T-cell (primary cell): ENCODE measurements around the gene TMIGD3. TPM values are rescaled to one million over a fixed set of nuclear protein-coding genes. Genes with fewer than 3 reads are reported as not detected.
A peak's percentile ranks its signal among the peaks of the same experiment; 100 is the strongest.

Experiments
- ATAC-seq, 4 experiments: fragments of 200-7000 bp in 3 of 4; fragments of 150-1000 bp in 1 of 4; cut with Tn5 transposase; replicated peaks in 1 of 4; 1 replicate in 3 of 4; 2 replicates in 1 of 4; pipeline ENCODE4 v1.10.0; 2021; ENCODE audit warnings: moderate library complexity in 3 of 4, mild to moderate bottlenecking in 2 of 4, moderate number of reproducible peaks in 1 of 4
- CTCF ChIA-PET, 2 donors: fragments of 300-600 bp; sonication (Branson Sonifier 250); formaldehyde crosslinking; loops; one replicate each; lab custom pipeline; 2022; ENCODE audit warnings: antibody characterized with exemption in 2 of 2; lab: Charles Lee
- POLR2A ChIA-PET, 2 donors: fragments of 300-600 bp; sonication (Branson Sonifier 250); formaldehyde crosslinking; loops; one replicate each; lab custom pipeline; 2022; ENCODE audit warnings: antibody characterized with exemption in 2 of 2; lab: Charles Lee
- DNase-seq, 35 experiments: peaks; one replicate each; pipeline versions ENCODE4 v3.0.0 to v3.0.0-alpha.2; 2013 to 2023
- H3K27ac ChIP-seq: one replicate; pipeline ENCODE4 v1.5.1; 2013; ENCODE audit warnings: low read length
- H3K27me3 ChIP-seq, 2 experiments: replicated peaks in 1 of 2; 1 replicate in 1 of 2; 2 replicates in 1 of 2; pipeline versions ENCODE4 v1.6.1 to v1.7.0; 2013; ENCODE audit warnings: low read length in 1 of 2, mixed read lengths in 1 of 2; ENCODE audit not compliant: control insufficient read depth in 2 of 2, insufficient read depth in 2 of 2; ENCODE audit errors: extremely low read depth in 1 of 2
- H3K36me3 ChIP-seq, 2 donors: 1 replicate in 1 of 2; 2 replicates in 1 of 2; pipeline versions ENCODE4 v1.6.1 to v1.7.0; 2013; ENCODE audit warnings: low read length in 1 of 2; ENCODE audit not compliant: control insufficient read depth in 2 of 2, insufficient read depth in 1 of 2; ENCODE audit errors: extremely low read depth in 1 of 2
- H3K4me1 ChIP-seq, 2 experiments: 1 replicate in 1 of 2; 2 replicates in 1 of 2; pipeline versions ENCODE4 v1.6.1 to v1.7.0; 2013; ENCODE audit warnings: low read length in 2 of 2, mixed read lengths in 1 of 2; ENCODE audit not compliant: insufficient read depth in 2 of 2, control insufficient read depth in 1 of 2; ENCODE audit errors: extremely low read depth in 1 of 2
- H3K4me3 ChIP-seq, 2 donors: 1 replicate in 1 of 2; 2 replicates in 1 of 2; pipeline versions ENCODE4 v1.5.1 to v1.7.0; 2013; ENCODE audit warnings: mild to moderate bottlenecking in 2 of 2, low read length in 1 of 2, moderate library complexity in 1 of 2; ENCODE audit not compliant: control insufficient read depth in 1 of 2; ENCODE audit errors: extremely low read depth in 1 of 2
- H3K9me3 ChIP-seq: 2 replicates; pipeline ENCODE4 v1.7.0; 2013
- H3K27ac Mint-ChIP-seq, 2 donors: one replicate each; pipeline ENCODE4 v1.8.0; 2020 to 2021; ENCODE audit warnings: mild to moderate bottlenecking in 2 of 2, mixed read lengths in 2 of 2
- H3K27me3 Mint-ChIP-seq, 2 donors: one replicate each; pipeline ENCODE4 v1.8.0; 2021 to 2022; ENCODE audit warnings: mixed read lengths in 2 of 2
- H3K36me3 Mint-ChIP-seq: one replicate; pipeline ENCODE4 v1.8.0; 2021; ENCODE audit warnings: mixed read lengths
- H3K4me1 Mint-ChIP-seq, 3 donors: one replicate each; pipeline ENCODE4 v1.8.0; 2020 to 2022; ENCODE audit warnings: mixed read lengths in 3 of 3, mild to moderate bottlenecking in 1 of 3
- H3K4me3 Mint-ChIP-seq, 3 donors: one replicate each; pipeline ENCODE4 v1.8.0; 2020 to 2022; ENCODE audit warnings: mild to moderate bottlenecking in 3 of 3, mixed read lengths in 3 of 3, moderate library complexity in 3 of 3
- H3K9me3 Mint-ChIP-seq, 3 donors: one replicate each; pipeline ENCODE4 v1.8.0; 2020 to 2022; ENCODE audit warnings: mixed read lengths in 3 of 3
- WGBS: methylation state at CpG from one replicate; pipeline ENCODE4 v1.1.5; 2013; ENCODE audit warnings: missing lambda C conversion rate; ENCODE audit not compliant: insufficient coverage; 5-methylcytosine and 5-hydroxymethylcytosine counted together
- total RNA-seq, 35 experiments: library from RNA in 6 of 35; stranded (reverse) in 6 of 35; fragments of 120-200 nt in 1 of 35; gene quantifications; one replicate each; pipeline versions ENCODE4 v1.2.1 to v1.2.4 and lab custom pipeline; 2013 to 2026

Gene TMIGD3
- total RNA-seq, 5 donors from 2014 or later (not counting 1 experiment from before 2014, with no cell fraction given): not detected

GRCh38 chr1:111505641-111506119, 2.2 kb upstream of the TMIGD3 start:
- DNase-seq (peak in 3 of 35 experiments; percentile 24 to 34 (median 29)), ATAC-seq (no peak)
- WGBS: 70% methylated on average over 6 of the region's 6 CpGs

DNA sequence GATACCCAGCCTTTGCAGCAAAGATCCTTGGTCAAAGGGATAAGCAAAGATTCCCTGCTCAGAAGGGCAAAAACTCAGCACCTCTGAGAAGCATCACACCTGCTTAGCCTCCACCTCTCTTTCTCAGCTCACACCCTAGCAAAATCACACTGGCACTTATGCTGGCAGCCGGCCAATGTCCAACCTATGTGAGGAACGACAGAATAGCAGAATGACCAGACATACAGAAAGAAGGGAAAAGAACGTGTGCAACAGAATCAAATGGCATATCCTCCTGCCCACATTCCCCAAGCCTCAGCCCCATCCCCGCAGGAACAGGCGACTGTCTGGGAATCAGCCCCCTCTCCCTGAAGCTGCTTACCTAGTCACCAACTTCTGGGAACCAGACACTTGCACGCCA, 664 bp upstream of the TMIGD3 start:
- Histone ChIP-seq H3K9me3 (no peaks in the 10 kb centered on the region), H3K27me3 (no peaks in the 10 kb centered on the region), H3K4me3 (no peak overlapping the region), H3K36me3 (no peaks in the 10 kb centered on the region), H3K4me1 (peaks cover 52 to 63% of the 10 kb centered on the region in 2 experiments), H3K27ac (no peak overlapping the region)
- H3K36me3 Mint-ChIP-seq: no peaks in the 10 kb centered on the region
- no peaks in the 10 kb centered on the region for H3K27me3 Mint-ChIP-seq
- POLR2A ChIA-PET: no interaction called here
- H3K4me3 Mint-ChIP-seq: peak overlapping the region in 1 of 3 donors; percentile 63
- no peak for ATAC-seq
- CTCF ChIA-PET: interaction anchor here in 1 of 2 donors (1.0 to 1.3 kb wide), 2 partner anchors 13 to 251 kb away, joined by 3 to 4 read pairs; no protein-coding TSS in a partner anchor
- WGBS: 83% methylated on average over 4 of the region's 6 CpGs
- H3K27ac Mint-ChIP-seq: peak overlapping the region; percentile 81 to 87
- DNase-seq: no peak
- no peaks in the 10 kb centered on the region for H3K9me3 Mint-ChIP-seq
- peaks cover 62 to 68% (median 66%) of the 10 kb centered on the region in 3 donors for H3K4me1 Mint-ChIP-seq

More at GRCh38 chr1:111505641-111506119, 2.2 kb upstream of the TMIGD3 start:
- H3K4me3 ChIP-seq: no peak overlapping the region
- no peaks in the 10 kb centered on the region for H3K36me3 ChIP-seq
- ChIA-PET CTCF (interaction anchor here (0.5 to 3.6 kb wide), 2 partner anchors 8 to 1122 kb away, joined by 6 to 42 read pairs; no protein-coding TSS in a partner anchor), POLR2A (no interaction called here)
- no peaks in the 10 kb centered on the region for H3K9me3 Mint-ChIP-seq
- H3K27ac ChIP-seq: peak overlapping the region; percentile 37
- no peaks in the 10 kb centered on the region for H3K27me3 ChIP-seq
- peaks cover 55 to 74% of the 10 kb centered on the region in 2 experiments for H3K4me1 ChIP-seq
- H3K4me1 Mint-ChIP-seq: peaks cover 66 to 69% (median 68%) of the 10 kb centered on the region in 3 donors
- H3K9me3 ChIP-seq: no peaks in the 10 kb centered on the region
- H3K27me3 Mint-ChIP-seq: no peaks in the 10 kb centered on the region
- peak overlapping the region; percentile 86 to 91 for H3K27ac Mint-ChIP-seq
- H3K36me3 Mint-ChIP-seq: no peaks in the 10 kb centered on the region
- peak overlapping the region in 1 of 3 donors; percentile 52 for H3K4me3 Mint-ChIP-seq

DNA sequence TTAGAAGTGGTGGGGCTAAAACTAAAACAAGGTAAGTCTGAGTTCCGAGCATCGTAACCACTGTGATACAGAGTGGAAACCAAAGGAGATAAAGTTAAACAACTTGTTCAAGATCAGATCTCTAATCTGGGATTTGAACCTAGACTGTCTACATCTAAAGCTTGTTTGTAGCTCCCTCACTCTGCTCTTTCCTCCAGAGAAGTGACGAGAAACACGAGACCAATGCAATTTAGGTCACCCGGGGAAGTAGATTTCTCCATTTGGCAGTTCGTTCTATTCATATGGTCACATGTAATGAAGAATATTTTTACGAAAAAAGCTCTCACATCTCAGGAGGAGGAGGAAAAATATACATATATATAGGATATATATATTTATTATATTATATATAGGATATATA, 1.8 kb downstream of the TMIGD3 start:
- no peak overlapping the region for H3K27ac Mint-ChIP-seq
- DNase-seq (no peak), ATAC-seq (no peak)
- WGBS: no CpG with 5 or more reads among the region's 7 CpGs
- H3K36me3 Mint-ChIP-seq: no peaks in the 10 kb centered on the region
- ChIA-PET POLR2A (no interaction called here), CTCF (interaction anchor here in 1 of 2 donors (0.6 kb wide), 1 partner anchor 25 kb away, joined by 4 read pairs; no protein-coding TSS in a partner anchor)
- no peaks in the 10 kb centered on the region for H3K36me3 ChIP-seq
- H3K4me1 Mint-ChIP-seq: peaks cover 55 to 64% (median 57%) of the 10 kb centered on the region in 3 donors
- H3K4me3 ChIP-seq: no peak overlapping the region
- no peaks in the 10 kb centered on the region for H3K9me3 ChIP-seq
- H3K27ac ChIP-seq: no peak overlapping the region
- no peak overlapping the region for H3K4me3 Mint-ChIP-seq
- H3K4me1 ChIP-seq: peaks cover 39 to 40% of the 10 kb centered on the region in 2 experiments
- no peaks in the 10 kb centered on the region for H3K27me3 ChIP-seq
- peaks cover 0 to 2% (median 0%) of the 10 kb centered on the region in 3 donors for H3K9me3 Mint-ChIP-seq
- no peaks in the 10 kb centered on the region for H3K27me3 Mint-ChIP-seq

- Mint-ChIP-seq H3K4me3 (no peak overlapping the region), H3K27ac (no peak overlapping the region), H3K36me3 (no peaks in the 10 kb centered on the region), H3K9me3 (peaks cover 0 to 15% (median 5%) of the 10 kb centered on the region in 3 donors), H3K4me1 (peaks cover 31 to 42% (median 33%) of the 10 kb centered on the region in 3 donors), H3K27me3 (no peaks in the 10 kb centered on the region)
- H3K4me3 ChIP-seq: no peak overlapping the region
- DNase-seq: no peak
- no peaks in the 10 kb centered on the region for H3K9me3 ChIP-seq
- ChIA-PET CTCF (interaction anchor here in 1 of 2 donors (0.6 to 5.5 kb wide), 2 partner anchors 8 to 9 kb away, joined by 4 to 42 read pairs; no protein-coding TSS in a partner anchor), POLR2A (interaction anchor here in 1 of 2 donors (0.6 kb wide), 1 partner anchor 151 kb away, joined by 7 read pairs; no protein-coding TSS in a partner anchor)
- H3K27ac ChIP-seq: no peak overlapping the region
- no peaks in the 10 kb centered on the region for H3K27me3 ChIP-seq
- H3K4me1 ChIP-seq: peaks cover 15 to 17% of the 10 kb centered on the region in 2 experiments
- 100% methylated on average over 1 of the region's 5 CpGs for WGBS
- H3K36me3 ChIP-seq: no peaks in the 10 kb centered on the region
- ATAC-seq: no peak
Measured at GRCh38 chr1:111499026-111499785, 4.2 kb downstream of the TMIGD3 start.

DNA sequence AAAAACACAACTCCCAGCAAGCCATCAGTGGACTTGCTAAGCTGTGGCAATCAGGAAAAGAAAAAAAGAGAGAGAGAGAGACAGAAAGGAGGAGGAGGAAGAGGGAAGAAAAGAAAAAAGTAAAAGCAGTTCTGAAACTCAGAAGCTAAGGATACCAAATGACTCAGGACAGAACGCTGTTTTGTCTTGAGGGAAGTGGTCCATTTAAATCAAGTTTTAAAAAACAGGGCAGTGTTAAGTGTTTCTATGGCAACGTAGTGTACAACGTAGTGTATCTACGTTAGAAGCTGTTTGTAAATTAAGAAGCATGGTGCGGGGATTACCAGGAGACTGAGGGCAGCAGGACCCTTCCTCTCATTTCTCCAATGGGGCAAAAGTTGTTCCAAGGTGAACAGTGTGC, 5.8 kb downstream of the TMIGD3 start:
- no peaks in the 10 kb centered on the region for H3K36me3 Mint-ChIP-seq
- no peak overlapping the region for H3K27ac Mint-ChIP-seq
- WGBS: 63% methylated on average over 2 of the region's 5 CpGs
- H3K4me3 ChIP-seq: no peak overlapping the region
- ChIA-PET CTCF (interaction anchor here (0.7 to 5.5 kb wide), 4 partner anchors 10 to 95 kb away, joined by 3 to 42 read pairs (median 6); no protein-coding TSS in a partner anchor), POLR2A (interaction anchor here in 1 of 2 donors (2.1 kb wide), 1 partner anchor 10 kb away, joined by 6 read pairs; no protein-coding TSS in a partner anchor)
- peaks cover under 1 to 2% of the 10 kb centered on the region in 2 experiments for H3K4me1 ChIP-seq
- H3K9me3 ChIP-seq: no peaks in the 10 kb centered on the region
- H3K27me3 Mint-ChIP-seq: no peaks in the 10 kb centered on the region
- ATAC-seq: no peak
- no peak overlapping the region for H3K27ac ChIP-seq
- peaks cover 15 to 26% (median 17%) of the 10 kb centered on the region in 3 donors for H3K4me1 Mint-ChIP-seq
- H3K27me3 ChIP-seq: no peaks in the 10 kb centered on the region
- H3K9me3 Mint-ChIP-seq: peaks cover 0 to 17% (median 5%) of the 10 kb centered on the region in 3 donors
- no peak for DNase-seq
- no peak overlapping the region for H3K4me3 Mint-ChIP-seq
- H3K36me3 ChIP-seq: no peaks in the 10 kb centered on the region

- DNase-seq (no peak), ATAC-seq (no peak)
- H3K36me3 Mint-ChIP-seq: no peaks in the 10 kb centered on the region
- ChIA-PET CTCF (interaction anchor here in 1 of 2 donors (5.5 kb wide), 1 partner anchor 11 kb away, joined by 42 read pairs; no protein-coding TSS in a partner anchor), POLR2A (interaction anchor here in 1 of 2 donors (2.1 kb wide), 1 partner anchor 11 kb away, joined by 6 read pairs; no protein-coding TSS in a partner anchor)
- no peak overlapping the region for H3K27ac Mint-ChIP-seq
- H3K9me3 ChIP-seq: no peaks in the 10 kb centered on the region
- H3K4me3 Mint-ChIP-seq: no peak overlapping the region
- 87% methylated on average over 3 of the region's 4 CpGs for WGBS
- H3K36me3 ChIP-seq: no peaks in the 10 kb centered on the region
- H3K4me1 ChIP-seq: peaks cover 0 to 2% of the 10 kb centered on the region in 2 experiments
- H3K4me1 Mint-ChIP-seq: peaks cover 9 to 21% (median 14%) of the 10 kb centered on the region in 3 donors
- no peak overlapping the region for H3K4me3 ChIP-seq
- H3K27me3 Mint-ChIP-seq: no peaks in the 10 kb centered on the region
- no peaks in the 10 kb centered on the region for H3K27me3 ChIP-seq
- H3K9me3 Mint-ChIP-seq: peaks cover 0 to 17% (median 5%) of the 10 kb centered on the region in 3 donors
- H3K27ac ChIP-seq: no peak overlapping the region
Measured at GRCh38 chr1:111496398-111496797, 7.0 kb downstream of the TMIGD3 start.
